K562 treated with DMSO at 1 percent for 24 hours (cell line): ENCODE data around the gene DACT2. TPM values are rescaled to one million over a fixed set of nuclear protein-coding genes. Genes with fewer than 3 reads are reported as not detected.

Experiments used
- total RNA-seq: library from RNA; unstranded; fragments of 300-600 nt; gene quantifications from 2 replicates; pipeline ENCODE4 v1.2.3, GENCODE V29; 2022; ENCODE audit warnings: low read depth; ENCODE audit not compliant: insufficient read depth

The DACT2 gene, protein sequence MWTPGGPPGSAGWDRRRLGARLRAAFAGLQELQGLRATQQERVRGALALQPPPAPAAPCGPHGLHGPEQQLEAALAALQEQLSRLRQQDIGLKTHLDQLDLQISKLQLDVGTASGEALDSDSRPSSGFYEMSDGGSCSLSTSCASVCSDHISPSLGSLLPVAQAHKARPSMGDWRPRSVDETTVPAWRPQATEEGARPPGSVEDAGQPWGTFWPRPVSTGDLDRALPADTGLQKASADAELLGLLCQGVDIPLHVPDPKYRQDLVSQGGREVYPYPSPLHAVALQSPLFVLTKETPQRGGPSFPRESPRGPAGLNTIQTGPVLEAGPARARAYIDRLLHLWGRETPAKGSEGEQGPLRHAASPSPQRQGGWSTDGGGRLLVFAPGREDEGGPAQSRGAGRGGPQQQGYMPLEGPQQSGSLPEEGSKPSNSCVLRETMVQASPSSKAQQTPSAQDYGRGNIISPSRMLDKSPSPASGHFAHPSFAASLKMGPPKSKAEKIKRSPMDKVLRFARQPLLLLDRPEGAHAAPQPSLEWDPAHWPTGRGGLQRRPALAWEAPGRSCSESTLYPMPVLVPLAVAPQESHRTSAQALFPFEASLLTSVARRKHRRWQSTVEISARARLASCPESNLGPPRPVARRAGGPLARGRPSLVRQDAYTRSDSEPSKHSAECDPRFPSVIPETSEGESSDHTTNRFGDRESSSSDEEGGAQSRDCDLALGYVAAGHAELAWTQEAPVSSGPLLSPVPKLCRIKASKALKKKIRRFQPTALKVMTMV
- total RNA-seq: not detected in 2 replicates

DNA sequence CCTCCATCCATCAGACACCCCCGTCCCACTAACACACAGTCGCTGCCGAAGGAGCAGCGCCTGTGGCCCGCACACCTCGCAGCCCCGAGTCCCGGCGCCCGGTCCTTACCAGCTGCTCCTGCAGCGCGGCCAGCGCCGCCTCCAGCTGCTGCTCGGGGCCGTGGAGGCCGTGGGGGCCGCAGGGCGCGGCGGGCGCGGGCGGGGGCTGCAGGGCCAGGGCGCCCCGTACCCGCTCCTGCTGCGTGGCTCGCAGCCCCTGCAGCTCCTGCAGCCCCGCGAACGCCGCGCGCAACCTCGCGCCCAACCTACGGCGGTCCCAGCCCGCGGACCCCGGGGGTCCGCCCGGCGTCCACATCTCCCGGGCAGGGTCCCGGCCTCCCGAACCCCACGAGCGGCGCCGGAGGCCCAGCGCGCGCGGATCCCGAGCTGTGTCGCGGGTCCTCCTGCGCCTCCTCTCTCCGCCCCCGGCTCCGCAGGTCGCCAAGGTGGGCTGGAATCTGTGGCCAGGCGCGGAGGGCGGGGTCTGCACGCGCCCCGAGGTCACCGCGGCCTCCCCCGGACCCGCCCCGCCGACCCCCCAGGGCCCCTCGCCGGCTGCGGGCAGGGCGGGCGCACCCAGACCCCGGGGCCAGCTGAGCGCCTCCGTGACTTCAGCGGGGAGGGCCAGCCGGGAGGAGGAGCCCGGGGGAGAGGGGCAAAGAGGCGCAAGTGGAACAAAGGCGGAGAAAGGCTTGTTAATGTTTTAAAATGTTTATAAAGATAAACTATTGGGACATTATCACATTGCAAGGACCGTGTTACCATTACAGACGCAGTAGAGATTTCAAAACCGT is at the start of gene DACT2:
DACT2 (minus strand) TSS at position 499 of the 833 bp plus-strand sequence; CDS start at position 355, 144 bp downstream.

Other genes with a start within 250 kb of the DACT2 start
- 0.12 TPM in 1 of 2 replicates, not detected in the other for gene FRMD1, start 240.6 kb downstream of the DACT2 start, total RNA-seq
- 0.95 and 0.97 TPM in 2 replicates for gene SMOC2, start 121.4 kb upstream of the DACT2 start, total RNA-seq